K562 (cell line): ENCODE measurements around the gene MFSD11. TPM values are rescaled to one million over a fixed set of nuclear protein-coding genes. Genes with fewer than 3 reads are reported as not detected.
A peak's percentile ranks its signal among the peaks of the same experiment; 100 is the strongest.

ENCODE experiments used
- CHCHD3 ChIP-seq: fragments of 250-450 bp; sonication (Bioruptor Pico); IDR thresholded peaks from 2 replicates; pipeline ENCODE4 v2.1.2; 2022; ENCODE audit warnings: mild to moderate bottlenecking
- DACH1 ChIP-seq: fragments of 450-650 bp; IDR thresholded peaks from 2 replicates; pipeline ENCODE4 v1.6.1; 2018; ENCODE audit not compliant: partially characterized antibody
- DEAF1 ChIP-seq: fragments of 450-650 bp; formaldehyde crosslinking; IDR thresholded peaks from 2 replicates; pipeline ENCODE4 v1.4.0; 2020; ENCODE audit warnings: mild to moderate bottlenecking, moderate library complexity
- GABPA ChIP-seq: fragments of 200-800 bp; sonication (Bioruptor generic); conservative IDR thresholded peaks from 2 replicates; pipeline ENCODE4 v1.6.1; 2016; ENCODE audit warnings: low read depth, missing genetic modification characterization, missing compliant biosample characterization
- HCFC1 ChIP-seq: IDR thresholded peaks from 2 replicates; pipeline ENCODE4 v1.6.1; 2012; ENCODE audit warnings: low read depth, low read length, improper control_type of control experiment
- HNRNPL ChIP-seq: fragments of 200-400 bp; formaldehyde crosslinking; IDR thresholded peaks from 2 replicates; pipeline ENCODE4 v1.6.1; 2017; ENCODE audit warnings: low read depth, mild to moderate bottlenecking, low read length
- KDM5B ChIP-seq: fragments of 200-600 bp; sonication (generic); IDR thresholded peaks from 2 replicates; pipeline ENCODE4 v1.6.1; 2012; ENCODE audit warnings: low read depth, mild to moderate bottlenecking, moderate library complexity, low read length, control low read depth, inconsistent platforms; ENCODE audit not compliant: insufficient replicate concordance
- MEF2A ChIP-seq: IDR thresholded peaks from 2 replicates; pipeline ENCODE4 v1.6.1; 2011; ENCODE audit warnings: low read depth, mild to moderate bottlenecking, low read length, moderate library complexity; ENCODE audit not compliant: control insufficient read depth
- MEF2D ChIP-seq: conservative IDR thresholded peaks from 2 replicates; pipeline ENCODE4 v1.6.1; 2016; ENCODE audit warnings: low read depth, missing genetic modification characterization, missing compliant biosample characterization
- NRF1 ChIP-seq, 2 experiments: fragments of 450-650 bp; IDR thresholded peaks in 1 of 2; conservative IDR thresholded peaks in 1 of 2; 2 replicates each; pipeline ENCODE4 v1.6.1; 2014; ENCODE audit warnings: mild to moderate bottlenecking in 2 of 2
- RAD21 ChIP-seq, 2 experiments: fragments of 250-450 bp in 1 of 2; fragments of 450-650 bp in 1 of 2; sonication (Bioruptor Pico) in 1 of 2; formaldehyde crosslinking in 1 of 2; IDR thresholded peaks in 1 of 2; conservative IDR thresholded peaks in 1 of 2; 2 replicates each; pipeline versions ENCODE4 v1.4.0 to v1.8.0; 2020 to 2022; ENCODE audit warnings: mild to moderate bottlenecking in 2 of 2, moderate library complexity in 1 of 2
- SIRT6 ChIP-seq: IDR thresholded peaks from one replicate; pipeline ENCODE4 v1.6.1; 2012; ENCODE audit warnings: low read depth, mild to moderate bottlenecking, control low read depth, inconsistent platforms, low read length, moderate library complexity
- SMARCE1 ChIP-seq: fragments of 450-650 bp; IDR thresholded peaks from 2 replicates; pipeline ENCODE4 v1.7.1; 2016; ENCODE audit warnings: mild to moderate bottlenecking
- SNRNP70 ChIP-seq: fragments of 200-400 bp; formaldehyde crosslinking; optimal IDR thresholded peaks from 2 replicates; pipeline ENCODE3; 2017; ENCODE audit warnings: low read depth, low read length
- STAG1 ChIP-seq: sonication (generic); formaldehyde crosslinking; IDR thresholded peaks from 2 replicates; pipeline ENCODE4 v1.5.0; 2020; ENCODE audit warnings: missing genetic modification reagents, borderline replicate concordance
- TRIM24 ChIP-seq, 2 experiments: fragments of 450-650 bp; IDR thresholded peaks; 2 replicates each; pipeline ENCODE4 v1.6.1; 2016
- ZNF124 ChIP-seq: sonication (generic); formaldehyde crosslinking; IDR thresholded peaks from 2 replicates; pipeline ENCODE4 v1.8.1; 2022; ENCODE audit warnings: missing genetic modification reagents
- ZNF3 ChIP-seq: fragments of 250-450 bp; sonication (Bioruptor Pico); IDR thresholded peaks from 2 replicates; pipeline ENCODE4 v1.5.0; 2021; ENCODE audit warnings: mild to moderate bottlenecking, moderate library complexity
- ZNF316 ChIP-seq: fragments of 450-650 bp; IDR thresholded peaks from 2 replicates; pipeline ENCODE4 v1.6.1; 2016
- ZNF551 ChIP-seq: fragments of 250-450 bp; sonication (Bioruptor Pico); IDR thresholded peaks from 2 replicates; pipeline ENCODE4 v1.5.0; 2021; ENCODE audit warnings: mild to moderate bottlenecking, moderate library complexity
- ZNF76 ChIP-seq: fragments of 250-450 bp; sonication (Bioruptor Pico); IDR thresholded peaks from 2 replicates; pipeline ENCODE4 v1.4.0; 2020; ENCODE audit warnings: mild to moderate bottlenecking, moderate library complexity, borderline replicate concordance
- ZNF830 ChIP-seq: fragments of 250-450 bp; sonication (Bioruptor Pico); IDR thresholded peaks from 2 replicates; pipeline ENCODE4 v1.5.0; 2021; ENCODE audit warnings: mild to moderate bottlenecking
- ZSCAN32 ChIP-seq: fragments of 450-650 bp; formaldehyde crosslinking; IDR thresholded peaks from 2 replicates; pipeline ENCODE4 v1.4.0; 2020; ENCODE audit warnings: mild to moderate bottlenecking, moderate library complexity
- ZZZ3 ChIP-seq: fragments of 450-650 bp; IDR thresholded peaks from 2 replicates; pipeline ENCODE4 v1.6.1; 2016; ENCODE audit warnings: antibody characterized with exemption, mild to moderate bottlenecking, moderate library complexity
- polyA plus RNA-seq, 8 experiments: library from polyadenylated mRNA; depleted of rRNA in 4 of 8; stranded (reverse) in 5 of 8; unstranded in 3 of 8; fragments of >200 nt; fragmentation: Nextera tagmentation in 2 of 8; fragmentation: Illumina TruSeq in 1 of 8; extraction: Ambion mirVana in 2 of 8; extraction: Trizol in 1 of 8; gene quantifications; 2 replicates each; pipeline versions ENCODE4 v1.2.1 to v1.2.3, GENCODE V29; 2011 to 2014; ENCODE audit warnings: inconsistent platforms in 1 of 8, missing spikeins in 1 of 8
- total RNA-seq, 7 experiments: library from RNA; depleted of rRNA in 6 of 7; stranded (reverse); fragments of >200 nt in 6 of 7; fragmentation: Illumina TruSeq in 2 of 7; extraction: Trizol in 2 of 7; gene quantifications; 2 replicates each; pipeline versions ENCODE4 v1.2.1 to v1.2.3, GENCODE V29; 2011 to 2021; ENCODE audit warnings: low replicate concordance in 1 of 7
- TF ChIP-seq, protein P1 (sequence below): fragments of 250-450 bp; sonication (Bioruptor Pico); IDR thresholded peaks from 2 replicates; pipeline ENCODE4 v1.6.1; 2021; ENCODE audit warnings: mild to moderate bottlenecking
- TF ChIP-seq, protein P2 (sequence below): IDR thresholded peaks from 3 replicates; pipeline ENCODE4 v1.6.1; 2011; ENCODE audit warnings: borderline replicate concordance, mild to moderate bottlenecking, moderate library complexity; ENCODE audit not compliant: insufficient read length; ENCODE audit errors: extremely low read depth

The MFSD11 gene
- total and polyA plus RNA-seq, 9 of the 15 experiments (the other 6 are each of a cell fraction or from before 2014, with no cell fraction given), result 14.4 to 24.5 (median 19.9) TPM

DNA sequence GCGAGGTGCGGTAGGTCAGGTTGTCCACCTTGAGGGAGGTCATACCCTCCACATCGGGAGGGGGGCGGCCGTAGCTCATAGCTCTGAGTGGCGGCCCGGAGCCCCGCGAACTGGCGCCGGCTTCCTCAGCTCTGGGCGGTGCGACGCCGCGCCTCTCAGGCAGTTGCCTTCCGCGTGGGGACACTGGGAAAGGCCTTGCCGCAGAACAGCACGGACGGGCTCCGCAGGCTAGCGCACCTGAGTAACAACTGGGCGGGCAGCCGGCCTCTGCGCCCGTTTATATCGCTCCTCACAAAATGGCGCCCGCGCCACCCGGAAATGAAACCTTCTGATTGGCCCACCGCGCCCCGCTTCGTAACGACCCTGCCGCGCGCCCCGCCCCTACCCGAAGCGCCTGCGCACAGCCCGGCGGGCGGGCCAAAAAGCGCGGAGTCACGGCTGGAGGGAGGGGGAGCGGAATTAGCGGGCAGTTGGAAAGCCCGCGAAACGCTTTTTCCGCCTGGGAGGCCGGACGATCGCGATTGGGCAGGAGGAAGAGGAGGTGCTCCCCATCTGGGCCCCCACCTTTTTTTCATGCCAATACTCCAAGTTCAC is 740 bp upstream of the MFSD11 start, which contains the start of gene SRSF2 (continued):
- TF ChIP-seq ZNF316 (peak; percentile 95), SIRT6 (no peak), ZSCAN32 (no peak), ZNF551 (CRISPR knock-in tag) (no peak), ZNF830 (CRISPR knock-in tag) (peak; percentile 96; the same call in 1 of the 2 replicates), MEF2A (no peak), MEF2D (tag) (0 out of 2 replicates have a peak, but pooled peaks have one; percentile 24), ZNF76 (CRISPR knock-in tag) (no peak), GABPA (tag) (peak; percentile 95), HNRNPL (peak; percentile 92), DACH1 (no peak), ZNF124 (CRISPR knock-in tag) (no peak), ZZZ3 (no peak), STAG1 (CRISPR knock-in tag) (peak; percentile 51), NRF1 (conservative IDR thresholded peaks at IDR 0.05 in 1 of 2, IDR thresholded peaks at IDR 0.05 in 1 of 2) (peak; percentile 98), RAD21 (CRISPR knock-in tag; conservative IDR thresholded peaks at IDR 0.05 in 1 of 2, IDR thresholded peaks at IDR 0.05 in 1 of 2) (no peak), SMARCE1 (no peak), DEAF1 (CRISPR knock-in tag) (no peak), CHCHD3 (peak; percentile 95; the same call in 1 of the 2 replicates), SNRNP70 (no peak), TRIM24 (IDR thresholded peaks at IDR 0.05) (peak in 1 of 2 experiments; percentile 66; a peak in 2 of 4 replicates), HCFC1 (peak; percentile 67), ZNF3 (CRISPR knock-in tag) (no peak), KDM5B (peak; percentile 99)
- TF ChIP-seq, protein P1, sequence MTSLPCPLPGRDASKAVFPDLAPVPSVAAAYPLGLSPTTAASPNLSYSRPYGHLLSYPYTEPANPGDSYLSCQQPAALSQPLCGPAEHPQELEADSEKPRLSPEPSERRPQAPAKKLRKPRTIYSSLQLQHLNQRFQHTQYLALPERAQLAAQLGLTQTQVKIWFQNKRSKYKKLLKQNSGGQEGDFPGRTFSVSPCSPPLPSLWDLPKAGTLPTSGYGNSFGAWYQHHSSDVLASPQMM (CRISPR knock-in tag), result no peak
- TF ChIP-seq, protein P2, sequence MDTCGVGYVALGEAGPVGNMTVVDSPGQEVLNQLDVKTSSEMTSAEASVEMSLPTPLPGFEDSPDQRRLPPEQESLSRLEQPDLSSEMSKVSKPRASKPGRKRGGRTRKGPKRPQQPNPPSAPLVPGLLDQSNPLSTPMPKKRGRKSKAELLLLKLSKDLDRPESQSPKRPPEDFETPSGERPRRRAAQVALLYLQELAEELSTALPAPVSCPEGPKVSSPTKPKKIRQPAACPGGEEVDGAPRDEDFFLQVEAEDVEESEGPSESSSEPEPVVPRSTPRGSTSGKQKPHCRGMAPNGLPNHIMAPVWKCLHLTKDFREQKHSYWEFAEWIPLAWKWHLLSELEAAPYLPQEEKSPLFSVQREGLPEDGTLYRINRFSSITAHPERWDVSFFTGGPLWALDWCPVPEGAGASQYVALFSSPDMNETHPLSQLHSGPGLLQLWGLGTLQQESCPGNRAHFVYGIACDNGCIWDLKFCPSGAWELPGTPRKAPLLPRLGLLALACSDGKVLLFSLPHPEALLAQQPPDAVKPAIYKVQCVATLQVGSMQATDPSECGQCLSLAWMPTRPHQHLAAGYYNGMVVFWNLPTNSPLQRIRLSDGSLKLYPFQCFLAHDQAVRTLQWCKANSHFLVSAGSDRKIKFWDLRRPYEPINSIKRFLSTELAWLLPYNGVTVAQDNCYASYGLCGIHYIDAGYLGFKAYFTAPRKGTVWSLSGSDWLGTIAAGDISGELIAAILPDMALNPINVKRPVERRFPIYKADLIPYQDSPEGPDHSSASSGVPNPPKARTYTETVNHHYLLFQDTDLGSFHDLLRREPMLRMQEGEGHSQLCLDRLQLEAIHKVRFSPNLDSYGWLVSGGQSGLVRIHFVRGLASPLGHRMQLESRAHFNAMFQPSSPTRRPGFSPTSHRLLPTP, result no peak
